GM12878 (cell line): ENCODE data around the gene TDRD3. TPM values are rescaled to one million over a fixed set of nuclear protein-coding genes. Genes with fewer than 3 reads are reported as not detected.

Experiments
- ATAC-seq: fragments of 200-7000 bp; cut with Tn5 transposase; 3 replicates; pipeline ENCODE4 v1.9.1; 2020; ENCODE audit warnings: mild to moderate bottlenecking, moderate library complexity
- BruUV-seq: library from RNA; stranded (reverse); fragments of 400-500 nt; replicated peaks from 2 replicates; lab custom pipeline; 2021; lab: Mats Ljungman, UMichigan
- CTCF ChIA-PET: fragments of 300-600 bp; sonication (Branson Sonifier 250); formaldehyde crosslinking; extraction: SDS; loops from one replicate; lab custom pipeline; 2021; ENCODE audit warnings: inconsistent platforms; lab: Yijun Ruan, JAX
- POLR2A ChIA-PET: fragments of 350-600 bp; formaldehyde crosslinking; extraction: SDS; loops from one replicate; lab custom pipeline; 2021; ENCODE audit warnings: inconsistent platforms; lab: Charles Lee
- RAD21 ChIA-PET: fragments of 300-600 bp; sonication (Branson Sonifier 250); formaldehyde crosslinking; loops from one replicate; lab custom pipeline; 2023; ENCODE audit warnings: antibody characterized with exemption; ENCODE audit not compliant: unreplicated experiment; lab: Charles Lee
- SMC1A ChIA-PET: fragments of 300-600 bp; sonication (Branson Sonifier 250); formaldehyde crosslinking; loops from one replicate; lab custom pipeline; 2023; ENCODE audit not compliant: unreplicated experiment, uncharacterized antibody; lab: Charles Lee
- DNase-seq: peaks from one replicate; pipeline ENCODE4 v3.0.0-alpha.2; 2011; ENCODE audit warnings: low read depth, low spot score
- FAIRE-seq: peaks from 3 replicates; lab custom pipeline; 2011; peaks lifted over from hg19 to GRCh38; lab: Jason Lieb, UNC
- H2AFZ ChIP-seq: 2 replicates; pipeline ENCODE4 v1.6.0; 2011; ENCODE audit warnings: low read depth, low read length, control low read depth; ENCODE audit not compliant: control insufficient read depth
- H3K27ac ChIP-seq: 2 replicates; pipeline ENCODE4 v1.5.1; 2011; ENCODE audit warnings: control low read depth; ENCODE audit not compliant: control insufficient read depth, insufficient read depth
- H3K27me3 ChIP-seq, 2 experiments: replicated peaks in 1 of 2; 2 replicates each; pipeline versions ENCODE4 v1.6.0 to v1.6.1; 2011; ENCODE audit warnings: low read length in 1 of 2; ENCODE audit not compliant: control insufficient read depth in 2 of 2, insufficient read depth in 2 of 2
- H3K36me3 ChIP-seq, 2 experiments: 2 replicates each; pipeline ENCODE4 v1.5.1; 2011; ENCODE audit warnings: low read length in 1 of 2; ENCODE audit not compliant: control insufficient read depth in 2 of 2, insufficient read depth in 2 of 2
- H3K4me1 ChIP-seq: 2 replicates; pipeline ENCODE4 v1.6.1; 2011; ENCODE audit warnings: mild to moderate bottlenecking, low read length, moderate library complexity, mixed read lengths; ENCODE audit not compliant: control insufficient read depth, insufficient read depth
- H3K4me2 ChIP-seq: 2 replicates; pipeline ENCODE4 v1.6.0; 2011; ENCODE audit warnings: control low read depth; ENCODE audit not compliant: control insufficient read depth, insufficient read depth
- H3K4me3 ChIP-seq: fragments of 200-600 bp; sonication (generic); 2 replicates; pipeline ENCODE4 v1.5.1; 2016
- H3K79me2 ChIP-seq: 2 replicates; pipeline ENCODE4 v1.6.0; 2011; ENCODE audit warnings: low read length; ENCODE audit not compliant: control insufficient read depth, insufficient read depth
- H3K9ac ChIP-seq: 2 replicates; pipeline ENCODE4 v1.8.0; 2011; ENCODE audit warnings: low read length, control low read depth, mixed read lengths; ENCODE audit not compliant: control insufficient read depth, insufficient read depth
- H3K9me3 ChIP-seq: replicated peaks from 3 replicates; pipeline ENCODE4 v1.5.1; 2011; ENCODE audit warnings: mild to moderate bottlenecking, low read length; ENCODE audit not compliant: control insufficient read depth, insufficient read depth
- H4K20me1 ChIP-seq: 2 replicates; pipeline ENCODE4 v1.6.0; 2011; ENCODE audit not compliant: control insufficient read depth, insufficient read depth
- CHD2 ChIP-seq: IDR thresholded peaks from 2 replicates; pipeline ENCODE4 v1.6.1; 2011; ENCODE audit warnings: low read depth, low read length, improper control_type of control experiment, borderline replicate concordance
- NFYA ChIP-seq: IDR thresholded peaks from 2 replicates; pipeline ENCODE4 v1.6.1; 2011; ENCODE audit warnings: low read depth, mild to moderate bottlenecking, low read length, improper control_type of control experiment, borderline replicate concordance
- RBBP5 ChIP-seq: fragments of 200-600 bp; sonication (generic); conservative IDR thresholded peaks from 2 replicates; pipeline ENCODE4 v1.6.1; 2016
- SREBF2 ChIP-seq: IDR thresholded peaks from 2 replicates; pipeline ENCODE4 v1.6.1; 2012; ENCODE audit warnings: mild to moderate bottlenecking, low read length
- YBX1 ChIP-seq: fragments of 450-650 bp; IDR thresholded peaks from 2 replicates; pipeline ENCODE4 v1.6.1; 2016; ENCODE audit warnings: antibody characterized with exemption
- ZBED1 ChIP-seq: IDR thresholded peaks from 2 replicates; pipeline ENCODE4 v1.6.1; 2016; ENCODE audit warnings: borderline replicate concordance
- ZNF622 ChIP-seq: fragments of 450-650 bp; IDR thresholded peaks from 2 replicates; pipeline ENCODE4 v1.6.1; 2017; ENCODE audit warnings: mild to moderate bottlenecking, inconsistent platforms
- WGBS: methylation state at CpG from one replicate; pipeline ENCODE4 v1.1.6; 2016; ENCODE audit warnings: low lambda C conversion rate; ENCODE audit not compliant: insufficient replicate concordance, insufficient coverage; ENCODE audit errors: missing lambda C conversion rate; 5-methylcytosine and 5-hydroxymethylcytosine counted together
- in situ Hi-C: fragments of 300-500 bp; cut with MboI; formaldehyde crosslinking; loops from 9 replicates; pipeline ENCODE4 v1.14.3; 2018; ENCODE audit warnings: mixed read lengths
- intact Hi-C: fragments of 100-400 bp; cut with micrococcal nuclease; formaldehyde crosslinking; loops from one replicate; pipeline ENCODE4 v1.14.2; 2022; ENCODE audit not compliant: unreplicated experiment
- polyA plus RNA-seq, 11 experiments: library from polyadenylated mRNA; depleted of rRNA in 4 of 11; unstranded in 6 of 11; stranded (reverse) in 5 of 11; fragments of >200 nt; fragmentation: Nextera tagmentation in 4 of 11; fragmentation: Illumina TruSeq in 1 of 11; extraction: Ambion mirVana in 4 of 11; extraction: Trizol in 1 of 11; gene quantifications; 1 replicate in 1 of 11; 2 replicates in 10 of 11; pipeline versions ENCODE4 v1.2.1 to v1.2.3, GENCODE V29; 2011 to 2016; ENCODE audit warnings: inconsistent platforms in 2 of 11, missing spikeins in 2 of 11, low read depth in 1 of 11
- total RNA-seq, 4 experiments: library from RNA; depleted of rRNA in 3 of 4; stranded (reverse); fragments of >200 nt in 3 of 4; fragmentation: Illumina TruSeq in 1 of 4; extraction: Trizol in 1 of 4; gene quantifications; 2 replicates each; pipeline versions ENCODE4 v1.2.1 to v1.2.3, GENCODE V29; 2013 to 2021
- TF ChIP-seq, protein P1 (sequence below): IDR thresholded peaks from 2 replicates; pipeline ENCODE4 v1.6.1; 2012; ENCODE audit warnings: improper control_type of control experiment, low read depth, low read length; ENCODE audit not compliant: insufficient replicate concordance
- TF ChIP-seq, protein P2 (sequence below): fragments of 450-650 bp; IDR thresholded peaks from 2 replicates; pipeline ENCODE4 v1.6.1; 2017; ENCODE audit warnings: antibody characterized with exemption, mild to moderate bottlenecking, moderate library complexity
- TF ChIP-seq, protein P3 (sequence below), 3 experiments: IDR thresholded peaks in 2 of 3; conservative IDR thresholded peaks in 1 of 3; 2 replicates each; pipeline ENCODE4 v1.5.1; 2011; ENCODE audit warnings: low read depth in 3 of 3, low read length in 3 of 3, mild to moderate bottlenecking in 3 of 3, control low read depth in 2 of 3, moderate library complexity in 2 of 3, inconsistent platforms in 1 of 3, mixed read lengths in 1 of 3; ENCODE audit not compliant: control insufficient read depth in 2 of 3, insufficient read depth in 1 of 3; ENCODE audit errors: extremely low read depth in 1 of 3

Gene TDRD3
- total and polyA plus RNA-seq, 10 of the 15 experiments (the other 5 are each of a cell fraction or from before 2014, with no cell fraction given) = 8.4 to 27.9 (median 15.8) TPM

DNA sequence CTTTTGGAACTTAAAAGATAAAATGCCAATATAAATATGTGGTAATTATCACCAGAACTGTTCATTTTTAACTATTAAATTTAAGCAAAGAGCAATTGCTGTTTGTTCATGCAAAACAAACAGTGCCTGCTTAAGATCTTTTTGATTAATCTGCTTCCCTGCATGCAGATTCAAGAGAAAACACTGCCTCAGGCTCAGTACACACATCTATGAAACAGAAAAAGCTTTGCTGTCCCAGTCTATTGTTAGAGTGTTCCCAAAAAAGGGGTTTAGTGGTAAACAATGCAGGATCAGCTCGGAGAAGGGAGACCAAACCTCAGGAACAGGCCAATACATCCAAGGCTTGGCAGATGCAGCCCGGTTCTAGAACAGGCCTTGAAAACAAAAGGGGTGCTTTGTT is 49.3 kb upstream of the TDRD3 start:
- CTCF ChIA-PET = no interaction called here
- Histone ChIP-seq H2AFZ (no peak overlapping the region), H3K9me3 (no peaks in the 10 kb centered on the region; the same call in 2 of the 3 replicates), H3K27ac (no peak overlapping the region), H4K20me1 (no peaks in the 10 kb centered on the region), H3K9ac (no peak overlapping the region), H3K27me3 (no peaks in the 10 kb centered on the region), H3K36me3 (no peaks in the 10 kb centered on the region), H3K4me2 (no peak overlapping the region), H3K4me3 (no peak overlapping the region), H3K79me2 (no peaks in the 10 kb centered on the region), H3K4me1 (no peaks in the 10 kb centered on the region)
- WGBS = 0% methylated on average over 2 of the region's 2 CpGs
- in situ Hi-C loops = no loop called here
- POLR2A ChIA-PET = no interaction called here
- SMC1A ChIA-PET = interaction anchor here (0.9 kb wide), 1 partner anchor 14 kb away, joined by 3 read pairs; no protein-coding TSS in a partner anchor
- no TSS peak for BruUV-seq
- DNase-seq = no peak
- RAD21 ChIA-PET = no interaction called here
- TF ChIP-seq, protein P1, sequence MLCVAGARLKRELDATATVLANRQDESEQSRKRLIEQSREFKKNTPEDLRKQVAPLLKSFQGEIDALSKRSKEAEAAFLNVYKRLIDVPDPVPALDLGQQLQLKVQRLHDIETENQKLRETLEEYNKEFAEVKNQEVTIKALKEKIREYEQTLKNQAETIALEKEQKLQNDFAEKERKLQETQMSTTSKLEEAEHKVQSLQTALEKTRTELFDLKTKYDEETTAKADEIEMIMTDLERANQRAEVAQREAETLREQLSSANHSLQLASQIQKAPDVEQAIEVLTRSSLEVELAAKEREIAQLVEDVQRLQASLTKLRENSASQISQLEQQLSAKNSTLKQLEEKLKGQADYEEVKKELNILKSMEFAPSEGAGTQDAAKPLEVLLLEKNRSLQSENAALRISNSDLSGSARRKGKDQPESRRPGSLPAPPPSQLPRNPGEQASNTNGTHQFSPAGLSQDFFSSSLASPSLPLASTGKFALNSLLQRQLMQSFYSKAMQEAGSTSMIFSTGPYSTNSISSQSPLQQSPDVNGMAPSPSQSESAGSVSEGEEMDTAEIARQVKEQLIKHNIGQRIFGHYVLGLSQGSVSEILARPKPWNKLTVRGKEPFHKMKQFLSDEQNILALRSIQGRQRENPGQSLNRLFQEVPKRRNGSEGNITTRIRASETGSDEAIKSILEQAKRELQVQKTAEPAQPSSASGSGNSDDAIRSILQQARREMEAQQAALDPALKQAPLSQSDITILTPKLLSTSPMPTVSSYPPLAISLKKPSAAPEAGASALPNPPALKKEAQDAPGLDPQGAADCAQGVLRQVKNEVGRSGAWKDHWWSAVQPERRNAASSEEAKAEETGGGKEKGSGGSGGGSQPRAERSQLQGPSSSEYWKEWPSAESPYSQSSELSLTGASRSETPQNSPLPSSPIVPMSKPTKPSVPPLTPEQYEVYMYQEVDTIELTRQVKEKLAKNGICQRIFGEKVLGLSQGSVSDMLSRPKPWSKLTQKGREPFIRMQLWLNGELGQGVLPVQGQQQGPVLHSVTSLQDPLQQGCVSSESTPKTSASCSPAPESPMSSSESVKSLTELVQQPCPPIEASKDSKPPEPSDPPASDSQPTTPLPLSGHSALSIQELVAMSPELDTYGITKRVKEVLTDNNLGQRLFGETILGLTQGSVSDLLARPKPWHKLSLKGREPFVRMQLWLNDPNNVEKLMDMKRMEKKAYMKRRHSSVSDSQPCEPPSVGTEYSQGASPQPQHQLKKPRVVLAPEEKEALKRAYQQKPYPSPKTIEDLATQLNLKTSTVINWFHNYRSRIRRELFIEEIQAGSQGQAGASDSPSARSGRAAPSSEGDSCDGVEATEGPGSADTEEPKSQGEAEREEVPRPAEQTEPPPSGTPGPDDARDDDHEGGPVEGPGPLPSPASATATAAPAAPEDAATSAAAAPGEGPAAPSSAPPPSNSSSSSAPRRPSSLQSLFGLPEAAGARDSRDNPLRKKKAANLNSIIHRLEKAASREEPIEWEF = no peak
- TF ChIP-seq SREBF2 (no peak), ZNF622 (no peak), NFYA (no peak), RBBP5 (no peak), CHD2 (no peak), YBX1 (no peak), ZBED1 (no peak)
- TF ChIP-seq, protein P2, sequence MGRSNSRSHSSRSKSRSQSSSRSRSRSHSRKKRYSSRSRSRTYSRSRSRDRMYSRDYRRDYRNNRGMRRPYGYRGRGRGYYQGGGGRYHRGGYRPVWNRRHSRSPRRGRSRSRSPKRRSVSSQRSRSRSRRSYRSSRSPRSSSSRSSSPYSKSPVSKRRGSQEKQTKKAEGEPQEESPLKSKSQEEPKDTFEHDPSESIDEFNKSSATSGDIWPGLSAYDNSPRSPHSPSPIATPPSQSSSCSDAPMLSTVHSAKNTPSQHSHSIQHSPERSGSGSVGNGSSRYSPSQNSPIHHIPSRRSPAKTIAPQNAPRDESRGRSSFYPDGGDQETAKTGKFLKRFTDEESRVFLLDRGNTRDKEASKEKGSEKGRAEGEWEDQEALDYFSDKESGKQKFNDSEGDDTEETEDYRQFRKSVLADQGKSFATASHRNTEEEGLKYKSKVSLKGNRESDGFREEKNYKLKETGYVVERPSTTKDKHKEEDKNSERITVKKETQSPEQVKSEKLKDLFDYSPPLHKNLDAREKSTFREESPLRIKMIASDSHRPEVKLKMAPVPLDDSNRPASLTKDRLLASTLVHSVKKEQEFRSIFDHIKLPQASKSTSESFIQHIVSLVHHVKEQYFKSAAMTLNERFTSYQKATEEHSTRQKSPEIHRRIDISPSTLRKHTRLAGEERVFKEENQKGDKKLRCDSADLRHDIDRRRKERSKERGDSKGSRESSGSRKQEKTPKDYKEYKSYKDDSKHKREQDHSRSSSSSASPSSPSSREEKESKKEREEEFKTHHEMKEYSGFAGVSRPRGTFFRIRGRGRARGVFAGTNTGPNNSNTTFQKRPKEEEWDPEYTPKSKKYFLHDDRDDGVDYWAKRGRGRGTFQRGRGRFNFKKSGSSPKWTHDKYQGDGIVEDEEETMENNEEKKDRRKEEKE = no peak
- TF ChIP-seq, protein P3, sequence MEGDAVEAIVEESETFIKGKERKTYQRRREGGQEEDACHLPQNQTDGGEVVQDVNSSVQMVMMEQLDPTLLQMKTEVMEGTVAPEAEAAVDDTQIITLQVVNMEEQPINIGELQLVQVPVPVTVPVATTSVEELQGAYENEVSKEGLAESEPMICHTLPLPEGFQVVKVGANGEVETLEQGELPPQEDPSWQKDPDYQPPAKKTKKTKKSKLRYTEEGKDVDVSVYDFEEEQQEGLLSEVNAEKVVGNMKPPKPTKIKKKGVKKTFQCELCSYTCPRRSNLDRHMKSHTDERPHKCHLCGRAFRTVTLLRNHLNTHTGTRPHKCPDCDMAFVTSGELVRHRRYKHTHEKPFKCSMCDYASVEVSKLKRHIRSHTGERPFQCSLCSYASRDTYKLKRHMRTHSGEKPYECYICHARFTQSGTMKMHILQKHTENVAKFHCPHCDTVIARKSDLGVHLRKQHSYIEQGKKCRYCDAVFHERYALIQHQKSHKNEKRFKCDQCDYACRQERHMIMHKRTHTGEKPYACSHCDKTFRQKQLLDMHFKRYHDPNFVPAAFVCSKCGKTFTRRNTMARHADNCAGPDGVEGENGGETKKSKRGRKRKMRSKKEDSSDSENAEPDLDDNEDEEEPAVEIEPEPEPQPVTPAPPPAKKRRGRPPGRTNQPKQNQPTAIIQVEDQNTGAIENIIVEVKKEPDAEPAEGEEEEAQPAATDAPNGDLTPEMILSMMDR (IDR thresholded peaks at IDR 0.05 in 2 of 3, conservative IDR thresholded peaks at IDR 0.05 in 1 of 3; ENCODE audit: control insufficient read depth in 2 of 3, extremely low read depth in 1 of 3, insufficient read depth in 1 of 3, low read depth in 3 of 3, low read length in 3 of 3) = no peak
- no peak for ATAC-seq
- intact Hi-C loops = no loop called here
- no peak for FAIRE-seq
